Heart right ventricle (tissue), 16 donors: Measurements from ENCODE around the gene HDAC10. TPM values are rescaled to one million over a fixed set of nuclear protein-coding genes. Genes with fewer than 3 reads are reported as not detected.

Source experiments
- ATAC-seq, 8 donors: fragments of 200-7000 bp; cut with Tn5 transposase; one replicate each; pipeline ENCODE4 v1.9.1; 2020; ENCODE audit warnings: mild to moderate bottlenecking in 8 of 8, moderate library complexity in 8 of 8, moderate number of reproducible peaks in 1 of 8
- DNase-seq, 2 donors: peaks; one replicate each; pipeline ENCODE4 v3.0.0-alpha.2; 2020
- H3K27ac ChIP-seq, 10 donors: fragments of 200-600 bp; sonication (generic) in 2 of 10; one replicate each; pipeline versions ENCODE4 v1.5.0 to v1.8.0; 2020 to 2022; ENCODE audit warnings: mild to moderate bottlenecking in 3 of 10
- H3K27me3 ChIP-seq, 7 donors: fragments of 200-600 bp; one replicate each; pipeline ENCODE4 v1.8.0; 2021 to 2022; ENCODE audit warnings: mild to moderate bottlenecking in 2 of 7
- H3K36me3 ChIP-seq, 9 donors: fragments of 200-600 bp; sonication (generic) in 1 of 9; one replicate each; pipeline versions ENCODE4 v1.5.0 to v1.8.0; 2020 to 2022; ENCODE audit warnings: mild to moderate bottlenecking in 2 of 9
- H3K4me1 ChIP-seq, 9 donors: fragments of 200-600 bp; sonication (generic) in 1 of 9; one replicate each; pipeline versions ENCODE4 v1.5.0 to v1.8.0; 2020 to 2022; ENCODE audit warnings: mild to moderate bottlenecking in 4 of 9
- H3K4me3 ChIP-seq, 10 donors: fragments of 200-600 bp; sonication (generic) in 2 of 10; one replicate each; pipeline versions ENCODE4 v1.5.0 to v1.8.0; 2020 to 2022; ENCODE audit warnings: mild to moderate bottlenecking in 7 of 10, moderate library complexity in 2 of 10
- H3K9me3 ChIP-seq, 11 donors: fragments of 200-600 bp in 10 of 11; sonication (generic) in 2 of 11; one replicate each; pipeline versions ENCODE4 v1.5.0 to v1.8.0; 2013 to 2022; ENCODE audit warnings: mild to moderate bottlenecking in 2 of 11, control low read depth in 1 of 11, moderate library complexity in 1 of 11
- CTCF ChIP-seq, 9 donors: fragments of 200-600 bp; sonication (generic) in 2 of 9; IDR thresholded peaks; one replicate each; pipeline versions ENCODE4 v1.5.0 to v1.8.0; 2021 to 2022; ENCODE audit warnings: antibody characterized with exemption in 9 of 9, mild to moderate bottlenecking in 5 of 9, moderate library complexity in 1 of 9
- WGBS, 2 donors: extraction: QIAGEN DNeasy Blood & Tissue Kit; methylation state at CpG; one replicate each; pipeline ENCODE4 v1.1.7; 2013; ENCODE audit warnings: inconsistent platforms in 1 of 2; 5-methylcytosine and 5-hydroxymethylcytosine counted together
- intact Hi-C, 10 donors: fragments of 100-400 bp; cut with DNase I; formaldehyde crosslinking; loops; one replicate each; pipeline versions ENCODE4 v1.11.1 to v1.14.2; 2022
- polyA plus RNA-seq, 2 donors: library from polyadenylated mRNA; stranded (reverse); fragments of 200-250 nt; gene quantifications; one replicate each; pipeline ENCODE4 v1.2.3, GENCODE V29; 2013
- total RNA-seq, 10 donors: library from RNA; stranded (reverse); fragmentation: NEBNext Ultra II Directional in 3 of 10; extraction: Animal tissue kit (Norgen Biotek cat#: 25700) in 3 of 10; gene quantifications; one replicate each; pipeline versions ENCODE4 v1.2.1 to v1.2.4, GENCODE V29; 2021 to 2023
- donor health status: Arrhythmogenic right ventricular cardiomyopathy.
- donor health status: ischemic (EF 13 %, LVEDD 7.1; RV severe dilation, severe dysfunction).
- donor health status: healthy with polysubstance abuse.
- donor health status: DM: no; HTN: yes; CAD: no.
- donor health status: DM: no; HTN: no; CAD: no.
- donor health status: ischemic (EF 25% LVEDD 6.9; RV normal size, moderate dysfunction).
- donor health status: ischemic (EF 25% LVEDD 5.7; RV mildly dilated, moderate dysfunction).
- donor health status: healthy.
- donor health status: DM: yes; HTN: yes; CAD: no.
- donor health status: Ischemic cardiomyopathy.
- donor health status: ischemic (EF 35%, LVEDD 5.7; RV mildly dilated, moderate dysfunction).
- donor health status: nonischemic (EF 11% LVEDD 7.7; RV severe dilation, severe dysfunction).
- donor health status: DM: yes; HTN: yes; CAD: no.
- donor health status: PGD.
- donor health status: ischemic (EF 29% LVEDD 5.4; RV normal size, mild dysfunction).
- donor health status: nonischemic (EF 23%, LVEDD 6.1; RV moderate dilation, normal function).

The HDAC10 gene
- total and polyA plus RNA-seq, 12 donors: 7.1 to 20.3 (median 10.3) TPM

GRCh38 chr22:50242406-50242949 lies 8.6 kb downstream of the HDAC10 start:
- Histone ChIP-seq H3K9me3 (no peaks in the 10 kb centered on the region), H3K4me3 (peak overlapping the region; percentile 6 to 100 (median 76)), H3K27me3 (no peaks in the 10 kb centered on the region), H3K36me3 (peaks cover 0 to 49% (median 8%) of the 10 kb centered on the region in 9 donors), H3K27ac (no peak overlapping the region), H3K4me1 (peaks cover 29 to 51% (median 47%) of the 10 kb centered on the region in 9 donors)
- ATAC-seq: no peak
- intact Hi-C loops: loop anchor here in 5 of 10 donors (5.0 to 10.0 kb wide), 3 partner anchors 262 to 380 kb away; partner anchors contain the start of genes LMF2 (in 4 of the 5), NCAPH2 (in 4 of the 5) and SCO2 (in 1 of the 5)
- 68 to 72% methylated on average over 14 of the region's 14 CpGs for WGBS, 2 donors
- DNase-seq: no peak
- TF ChIP-seq CTCF (IDR thresholded peaks at IDR 0.05): no peak

DNA sequence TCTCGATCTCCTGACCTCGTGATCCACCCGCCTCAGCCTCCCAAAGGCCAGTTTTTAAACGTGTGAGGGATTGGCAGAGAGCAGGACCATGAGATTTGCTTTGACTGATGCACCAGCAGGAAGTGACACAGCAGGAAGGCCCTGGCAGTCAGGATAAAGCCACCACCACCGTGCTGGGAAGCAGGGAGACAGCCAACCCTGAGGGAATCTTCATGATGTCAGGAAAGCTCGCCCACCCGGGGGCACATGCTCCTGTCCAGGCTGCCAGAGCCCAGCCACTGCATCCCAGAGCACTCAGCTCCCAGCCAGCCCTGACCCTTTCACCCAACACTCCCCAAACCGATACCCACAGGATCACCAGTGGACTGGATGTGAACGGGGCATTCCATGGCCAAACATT lies 12.3 kb downstream of the HDAC10 start:
- H3K9me3 ChIP-seq: no peaks in the 10 kb centered on the region
- peaks cover 21 to 34% (median 32%) of the 10 kb centered on the region in 9 donors for H3K4me1 ChIP-seq
- ATAC-seq: no peak
- WGBS, 2 donors: 85 to 91% methylated on average over 9 of the region's 9 CpGs
- no peak for TF ChIP-seq CTCF (IDR thresholded peaks at IDR 0.05)
- DNase-seq: no peak
- no peak overlapping the region for H3K4me3 ChIP-seq
- intact Hi-C loops: no loop called here
- H3K36me3 ChIP-seq: peaks cover 0 to 54% (median 8%) of the 10 kb centered on the region in 9 donors
- H3K27me3 ChIP-seq: no peaks in the 10 kb centered on the region
- H3K27ac ChIP-seq: no peak overlapping the region

DNA sequence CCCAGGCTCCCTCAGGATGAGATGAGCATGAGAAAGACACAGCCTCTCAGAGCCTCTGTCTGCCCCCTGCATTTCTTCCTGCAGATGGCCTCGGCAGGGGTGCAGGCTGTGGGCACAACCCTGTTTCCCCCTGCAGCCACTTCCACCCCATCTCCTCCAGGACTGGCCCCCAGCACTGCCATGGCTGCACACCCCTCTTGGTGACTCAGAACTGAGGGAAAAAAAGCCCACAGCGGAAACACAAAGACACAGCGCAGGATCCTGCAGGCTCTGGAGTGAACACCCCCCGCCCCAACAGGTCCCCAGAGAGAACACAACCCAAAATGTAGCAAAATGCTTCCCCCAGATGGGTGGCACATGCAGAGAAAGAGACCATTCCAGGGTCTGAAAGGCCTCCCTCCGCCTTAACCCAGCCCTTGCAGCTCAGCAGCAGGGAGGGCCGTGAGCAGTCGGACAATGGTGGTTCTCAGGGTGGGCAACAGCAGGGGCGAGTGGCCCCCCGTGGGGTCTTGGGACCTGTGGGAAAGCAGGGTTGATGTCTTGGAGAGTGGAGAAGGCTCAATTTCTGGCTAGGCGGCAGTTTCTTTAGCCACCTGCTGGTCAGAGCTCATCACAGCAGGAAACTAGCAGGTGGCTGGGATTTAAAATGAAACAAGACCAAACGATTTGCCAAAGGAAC lies 14.2 kb downstream of the HDAC10 start:
- Histone ChIP-seq H3K4me1 (peaks cover 6 to 15% (median 13%) of the 10 kb centered on the region in 9 donors), H3K27me3 (no peaks in the 10 kb centered on the region), H3K4me3 (no peak overlapping the region), H3K9me3 (no peaks in the 10 kb centered on the region), H3K36me3 (peaks cover 0 to 72% (median 8%) of the 10 kb centered on the region in 9 donors), H3K27ac (no peak overlapping the region)
- 67 to 73% methylated on average over 11 of the region's 11 CpGs for WGBS, 2 donors
- DNase-seq: no peak
- intact Hi-C loops: no loop called here
- no peak for ATAC-seq
- peak in 6 of 9 donors; percentile 7 to 42 (median 14) for TF ChIP-seq CTCF (IDR thresholded peaks at IDR 0.05)

- peaks cover 0 to 81% (median 5%) of the 10 kb centered on the region in 9 donors for H3K36me3 ChIP-seq
- no peaks in the 10 kb centered on the region for H3K9me3 ChIP-seq
- ATAC-seq: no peak
- intact Hi-C loops: no loop called here
- no peak for TF ChIP-seq CTCF (IDR thresholded peaks at IDR 0.05)
- no peak overlapping the region for H3K27ac ChIP-seq
- H3K4me1 ChIP-seq: no peaks in the 10 kb centered on the region
- DNase-seq: no peak
- 89 to 91% methylated on average over 18 of the region's 18 CpGs for WGBS, 2 donors
- no peaks in the 10 kb centered on the region for H3K27me3 ChIP-seq
- no peak overlapping the region for H3K4me3 ChIP-seq
Measured at GRCh38 chr22:50233223-50233622, 17.8 kb downstream of the HDAC10 start.
